ENCODE measurements around the gene TCERG1L.

Gene TCERG1L

DNA sequence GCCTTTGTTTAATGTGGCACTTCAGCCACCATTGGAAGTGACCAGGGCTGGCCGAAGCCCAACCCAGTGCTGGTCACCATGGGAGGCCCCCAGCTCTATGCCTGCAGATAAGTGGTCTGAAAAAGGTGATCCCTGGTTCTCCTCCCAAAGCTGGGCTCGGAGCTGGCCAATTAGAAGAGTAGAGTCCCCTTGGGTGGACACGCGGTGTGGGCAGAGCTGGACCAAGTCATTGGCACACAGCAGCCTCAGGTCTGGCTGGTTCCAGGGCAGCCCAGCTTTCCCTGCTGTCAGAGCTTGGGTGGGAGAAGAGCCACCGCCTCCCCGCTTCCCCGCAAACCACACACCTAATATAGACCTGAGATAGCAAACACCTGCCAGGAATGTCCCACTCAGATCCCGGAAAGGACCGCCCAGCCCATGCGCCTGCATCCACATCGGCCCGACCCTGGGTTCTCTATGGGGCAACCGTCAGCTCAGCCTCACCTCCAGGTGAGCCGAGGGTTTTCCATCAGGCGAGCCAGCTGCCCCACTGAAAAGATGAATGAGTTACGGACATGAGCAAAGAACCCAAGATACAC lies 84.3 kb downstream of the TCERG1L start:
- DNase-seq (ENCODE audit: insufficient read length, low spot score) (no peak), FAIRE-seq (no peak)
- TF ChIP-seq POLR2A (IDR thresholded peaks at IDR 0.05; ENCODE audit: low read depth, low read length), result no peak

DNA sequence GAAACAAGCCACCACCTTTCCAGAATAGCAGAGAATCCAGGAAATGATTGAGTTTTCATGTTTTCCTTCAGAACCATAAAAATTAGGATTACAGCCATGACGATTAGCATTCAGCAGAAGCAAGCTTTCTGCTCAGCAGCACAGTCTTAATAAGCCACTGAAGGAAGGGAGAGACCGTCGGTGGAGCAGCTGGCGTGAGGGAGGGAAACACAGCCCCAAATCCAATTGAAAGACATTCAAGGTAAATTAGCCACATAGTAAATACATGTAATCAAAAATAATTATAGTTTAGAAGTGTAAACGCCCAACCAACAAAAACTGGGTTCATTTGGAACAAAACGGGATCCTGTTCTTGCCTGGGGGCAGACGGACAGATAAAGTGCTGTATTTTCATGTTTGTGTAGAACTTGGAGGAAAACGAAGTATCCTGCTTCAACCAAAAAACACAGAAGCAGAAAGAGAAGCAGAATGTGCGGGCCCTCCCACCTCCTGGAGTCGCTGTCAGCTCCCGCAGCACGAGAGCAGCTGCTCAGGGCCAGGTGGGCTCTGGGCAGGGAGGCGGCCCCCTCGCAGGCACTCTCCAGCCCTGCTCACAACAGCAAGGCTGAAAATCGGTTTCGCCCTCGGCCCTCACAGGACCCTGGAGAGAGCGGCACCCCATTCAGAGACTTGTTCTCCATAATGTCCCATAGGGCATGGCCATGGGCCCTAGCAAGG lies 84.9 kb downstream of the TCERG1L start:
- DNase-seq (ENCODE audit: insufficient read length, low spot score) (no peak), FAIRE-seq (no peak)
- no peak for TF ChIP-seq POLR2A (IDR thresholded peaks at IDR 0.05; ENCODE audit: low read depth, low read length)

DNA sequence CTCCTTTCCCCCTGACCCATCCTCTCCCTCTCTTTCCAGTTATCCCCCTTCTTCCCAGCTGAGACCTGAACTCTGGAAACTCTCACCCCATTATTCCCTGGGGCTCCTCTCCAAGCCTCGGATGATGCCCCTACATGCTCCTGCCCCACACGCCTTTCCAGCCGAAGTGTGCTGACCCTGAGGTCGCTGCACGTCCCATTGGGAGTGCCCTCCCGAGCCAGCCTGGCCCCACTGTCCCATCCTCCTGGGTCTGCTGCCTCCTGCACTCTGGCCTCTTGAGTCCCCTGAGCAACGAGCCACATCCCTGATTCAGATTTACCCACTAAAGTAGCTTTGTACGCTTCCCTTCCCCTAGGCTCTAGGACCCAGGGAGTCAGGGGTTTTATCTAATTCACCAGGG lies 87.4 kb downstream of the TCERG1L start:
- TF ChIP-seq POLR2A (IDR thresholded peaks at IDR 0.05; ENCODE audit: low read depth, low read length), result no peak
- FAIRE-seq (no peak), DNase-seq (ENCODE audit: insufficient read length, low spot score) (no peak)

DNA sequence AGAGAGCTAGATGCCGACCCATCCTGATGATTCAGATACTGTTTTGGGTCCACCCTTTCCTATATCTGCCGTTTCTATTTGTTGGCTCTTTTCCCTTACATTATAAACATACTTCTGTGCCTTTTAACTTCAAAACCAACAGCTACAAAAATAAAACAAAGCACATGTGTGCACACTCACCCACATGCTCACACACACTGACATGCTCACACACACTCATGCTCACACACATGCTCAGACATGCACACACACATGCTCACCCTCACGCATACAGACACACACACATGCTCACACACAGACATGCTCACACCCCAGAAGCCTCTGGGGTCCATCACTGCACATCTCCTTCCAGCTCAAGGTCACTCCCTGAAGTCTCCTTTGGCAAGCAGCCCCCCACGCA lies 88.1 kb downstream of the TCERG1L start:
- DNase-seq (ENCODE audit: insufficient read length, low spot score) (no peak), FAIRE-seq (no peak)
- TF ChIP-seq POLR2A (IDR thresholded peaks at IDR 0.05; ENCODE audit: low read depth, low read length), result no peak

DNA sequence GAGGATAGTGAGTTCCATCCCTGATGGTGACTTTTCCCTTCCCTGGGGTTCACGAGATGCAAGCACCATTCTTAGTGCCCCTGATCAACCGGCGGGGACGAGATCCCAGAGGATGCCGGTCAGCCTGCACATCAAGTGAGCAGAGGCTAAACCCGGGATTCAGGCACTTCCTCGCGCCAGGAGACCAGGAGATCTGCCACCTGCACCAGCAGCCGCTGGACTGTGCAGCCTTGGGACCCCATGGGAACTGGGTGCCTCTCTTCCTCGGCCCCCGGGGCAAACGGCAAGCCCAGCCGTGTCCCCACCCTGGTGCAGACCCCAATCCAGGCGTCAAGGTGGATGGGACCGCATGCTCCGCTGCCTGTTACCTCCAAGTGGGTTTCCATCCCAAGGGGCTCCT lies 88.5 kb downstream of the TCERG1L start:
- DNase-seq (ENCODE audit: insufficient read length, low spot score) (no peak), FAIRE-seq (no peak)
- TF ChIP-seq POLR2A (IDR thresholded peaks at IDR 0.05; ENCODE audit: low read depth, low read length), result no peak

DNA sequence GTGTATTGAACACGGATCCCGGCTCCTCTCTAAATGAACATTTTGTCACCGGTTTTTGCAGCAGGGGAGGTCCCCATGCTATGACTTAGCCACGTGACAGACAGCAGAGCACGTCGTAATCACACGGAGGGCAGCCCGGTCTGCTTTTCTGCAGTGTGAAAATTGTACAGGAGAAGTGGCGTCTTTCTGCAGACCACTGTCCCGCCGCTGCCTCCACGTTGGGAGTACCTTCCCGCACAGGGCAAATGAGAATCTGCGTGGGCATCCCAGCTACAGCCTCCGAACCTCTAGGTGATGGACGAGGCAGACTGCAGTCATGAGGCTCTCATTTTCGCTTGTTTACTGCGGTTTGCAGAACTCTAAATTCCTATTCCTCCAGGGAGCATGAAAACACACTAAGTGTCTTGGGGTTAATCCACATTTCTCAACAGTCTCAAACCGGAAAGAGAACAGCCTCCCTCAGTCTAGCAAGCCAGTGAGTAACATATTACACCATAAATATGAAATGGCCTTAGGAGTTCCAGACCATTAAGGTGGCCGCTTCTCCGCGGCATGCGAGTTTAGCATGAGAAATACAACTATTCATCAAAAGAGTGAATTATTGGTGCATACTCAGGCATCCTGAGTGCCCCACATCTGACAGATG lies 89.8 kb downstream of the TCERG1L start:
- no peak for FAIRE-seq
- no peak for DNase-seq (ENCODE audit: insufficient read length, low spot score)
- no peak for TF ChIP-seq POLR2A (IDR thresholded peaks at IDR 0.05; ENCODE audit: low read depth, low read length)

DNA sequence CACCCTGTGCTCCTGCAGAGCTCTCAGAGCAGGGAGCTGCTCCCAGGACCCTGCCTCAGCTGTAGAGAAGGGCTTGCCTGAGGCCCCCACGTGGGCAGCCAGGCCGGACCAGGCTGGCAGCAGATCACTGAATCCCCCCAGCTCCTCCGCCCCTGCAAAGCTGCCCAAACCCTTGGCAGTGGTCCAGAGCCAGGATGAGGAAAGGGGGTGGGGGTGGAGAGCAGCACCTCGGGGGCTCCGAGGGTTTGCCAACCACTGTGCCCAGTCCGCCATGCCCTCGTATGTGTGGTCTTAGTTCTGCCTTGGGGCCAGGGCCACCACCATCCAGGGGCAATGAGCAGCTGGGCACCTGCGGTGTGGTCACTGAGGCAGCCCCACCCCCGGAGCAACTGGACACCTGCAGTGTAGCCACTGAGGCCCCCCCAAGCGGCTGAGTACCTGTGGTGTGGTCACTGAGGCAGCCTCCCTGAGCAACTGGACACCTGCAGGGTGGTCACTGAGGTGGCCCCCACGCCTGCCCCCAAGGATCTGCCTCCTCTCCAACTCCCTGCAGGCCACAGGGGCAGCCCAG lies 90.8 kb downstream of the TCERG1L start:
- no peak for TF ChIP-seq POLR2A (IDR thresholded peaks at IDR 0.05; ENCODE audit: low read depth, low read length)
- DNase-seq (ENCODE audit: insufficient read length, low spot score) (no peak), FAIRE-seq (no peak)

DNA sequence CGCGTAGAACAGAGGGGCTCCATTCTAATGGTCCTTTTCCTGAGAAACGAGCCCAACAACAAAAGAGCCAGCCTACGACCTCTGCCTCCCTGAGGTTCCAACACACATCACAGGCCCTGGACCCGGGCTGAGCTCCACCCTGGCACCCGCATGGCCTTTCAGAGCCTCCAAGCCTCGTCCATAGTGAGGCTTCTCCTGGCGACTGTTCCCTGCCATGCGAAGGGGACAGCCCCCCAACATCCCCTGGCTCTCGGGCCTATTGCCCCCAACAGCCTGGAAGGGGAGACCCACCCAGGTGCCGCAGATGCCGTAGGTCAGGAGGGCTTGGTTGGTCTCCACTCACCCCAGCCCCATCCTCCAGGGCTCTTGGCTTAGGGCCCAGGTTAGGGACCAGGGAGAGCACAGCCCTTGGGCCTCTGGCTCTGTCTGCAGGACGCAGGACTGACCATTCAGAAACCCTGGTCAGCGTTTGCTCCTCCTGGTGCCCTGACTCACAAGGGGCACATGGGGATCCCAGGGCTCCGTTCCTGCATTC lies 91.5 kb downstream of the TCERG1L start:
- DNase-seq (ENCODE audit: insufficient read length, low spot score), result no peak
- FAIRE-seq, result no peak

DNA sequence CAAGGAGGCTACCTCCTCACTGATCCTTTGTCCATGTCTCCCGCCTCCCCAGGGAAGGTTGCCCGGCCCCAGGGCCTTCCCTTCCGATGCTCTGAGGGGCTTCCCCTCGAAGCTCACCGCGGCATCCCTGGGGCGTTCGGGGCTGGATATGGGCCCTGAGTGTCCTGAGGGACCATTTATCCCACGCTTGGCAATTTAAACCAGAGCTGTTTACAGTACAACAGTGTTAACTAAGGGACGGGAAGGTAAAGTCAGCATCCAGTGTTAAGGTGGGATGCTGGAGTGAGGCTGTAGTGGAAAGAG lies 92.0 kb downstream of the TCERG1L start:
- no peak for TF ChIP-seq POLR2A (IDR thresholded peaks at IDR 0.05; ENCODE audit: low read depth, low read length)
- no peak for FAIRE-seq
- no peak for DNase-seq (ENCODE audit: insufficient read length, low spot score)

More for the DNA sequence above, 91.5 kb downstream of the TCERG1L start:
- no peak for TF ChIP-seq POLR2A (IDR thresholded peaks at IDR 0.05; ENCODE audit: low read depth, low read length)

DNA sequence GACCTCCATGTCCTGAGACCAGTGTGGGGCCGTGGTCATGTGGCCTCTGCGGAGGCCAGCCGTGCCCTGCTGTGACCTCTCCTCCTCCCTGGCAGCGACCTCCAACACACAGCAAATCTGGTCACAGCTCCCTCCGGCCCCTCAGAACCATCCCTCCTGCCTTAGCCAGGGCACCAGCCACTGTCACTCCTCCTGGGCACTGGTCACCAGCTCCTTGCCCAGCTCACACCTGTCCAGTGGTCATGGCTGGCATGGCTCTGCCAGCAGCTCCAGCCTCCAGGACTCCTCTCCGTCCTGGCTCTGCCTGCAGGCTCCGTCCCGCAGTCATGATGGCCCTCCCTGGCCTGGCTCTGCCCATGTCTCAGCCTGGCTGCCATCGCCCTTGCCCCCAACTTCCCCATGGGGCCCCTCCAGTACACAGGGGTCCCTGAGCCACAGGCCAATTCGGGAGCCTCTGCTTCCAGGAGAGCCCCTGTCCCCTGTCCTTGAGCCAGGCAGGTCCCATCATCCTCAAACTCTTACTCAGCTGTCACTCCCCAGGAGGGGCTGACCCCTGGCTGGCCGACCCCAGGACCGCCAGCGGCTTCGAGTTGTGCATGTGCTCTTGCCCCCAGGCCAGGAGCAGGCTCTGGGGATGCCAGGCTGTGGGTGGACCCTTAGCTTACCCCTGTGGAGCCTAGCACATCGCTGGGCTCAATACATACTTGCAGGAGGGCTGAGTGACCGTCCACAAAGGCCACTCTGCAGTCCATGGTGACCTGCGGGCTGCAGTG lies 92.5 kb downstream of the TCERG1L start:
- TF ChIP-seq POLR2A (IDR thresholded peaks at IDR 0.05; ENCODE audit: low read depth, low read length), result no peak
- DNase-seq (ENCODE audit: insufficient read length, low spot score) (no peak), FAIRE-seq (no peak)

DNA sequence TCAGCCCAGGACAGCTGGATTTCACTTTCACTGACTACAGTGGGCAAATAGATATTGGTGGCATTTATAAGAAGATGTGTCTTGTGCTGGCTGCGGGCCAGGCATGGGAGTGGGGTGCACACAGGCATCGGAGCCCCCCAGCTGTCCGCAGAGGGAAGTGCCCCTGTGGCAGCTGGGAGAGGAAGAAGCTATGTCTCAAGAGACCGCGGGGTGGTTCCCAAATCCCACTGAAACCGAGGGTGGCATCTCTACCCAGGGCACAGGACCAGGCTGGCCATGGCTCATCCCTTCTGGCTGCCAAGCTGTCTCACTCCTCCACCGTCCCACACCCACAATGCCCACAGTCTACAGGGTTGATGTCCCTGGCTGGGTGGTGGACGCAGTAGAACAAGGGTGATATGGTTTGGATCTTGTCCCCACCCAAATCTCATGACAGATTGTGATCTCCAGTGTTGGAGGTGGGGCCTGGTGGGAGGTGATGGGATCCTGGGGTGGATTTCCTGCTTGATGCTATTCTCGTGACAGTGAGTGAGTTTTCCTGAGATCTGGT lies 94.8 kb downstream of the TCERG1L start:
- FAIRE-seq (no peak), DNase-seq (ENCODE audit: insufficient read length, low spot score) (no peak)
- TF ChIP-seq POLR2A (IDR thresholded peaks at IDR 0.05; ENCODE audit: low read depth, low read length), result no peak

DNA sequence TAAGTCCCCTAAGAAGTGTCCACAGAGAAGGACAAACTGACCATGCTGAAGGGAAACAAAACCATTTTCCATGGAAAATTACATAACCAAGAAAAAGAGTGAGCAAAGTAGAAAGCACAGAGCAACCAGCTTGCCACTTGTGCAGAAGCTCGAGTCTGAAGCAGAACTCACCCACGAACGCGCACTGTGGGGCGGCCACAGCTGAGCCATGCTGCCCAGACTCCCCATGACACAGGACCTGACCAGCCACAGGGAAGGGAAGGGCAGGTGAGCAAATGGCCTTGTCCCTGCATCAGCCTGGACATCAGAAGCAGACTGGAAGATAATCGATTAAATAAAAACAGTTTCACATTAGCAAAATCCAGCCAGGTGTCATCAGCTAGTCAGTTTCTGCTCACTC lies 95.7 kb downstream of the TCERG1L start:
- TF ChIP-seq POLR2A (IDR thresholded peaks at IDR 0.05; ENCODE audit: low read depth, low read length), result no peak
- FAIRE-seq, result no peak

DNA sequence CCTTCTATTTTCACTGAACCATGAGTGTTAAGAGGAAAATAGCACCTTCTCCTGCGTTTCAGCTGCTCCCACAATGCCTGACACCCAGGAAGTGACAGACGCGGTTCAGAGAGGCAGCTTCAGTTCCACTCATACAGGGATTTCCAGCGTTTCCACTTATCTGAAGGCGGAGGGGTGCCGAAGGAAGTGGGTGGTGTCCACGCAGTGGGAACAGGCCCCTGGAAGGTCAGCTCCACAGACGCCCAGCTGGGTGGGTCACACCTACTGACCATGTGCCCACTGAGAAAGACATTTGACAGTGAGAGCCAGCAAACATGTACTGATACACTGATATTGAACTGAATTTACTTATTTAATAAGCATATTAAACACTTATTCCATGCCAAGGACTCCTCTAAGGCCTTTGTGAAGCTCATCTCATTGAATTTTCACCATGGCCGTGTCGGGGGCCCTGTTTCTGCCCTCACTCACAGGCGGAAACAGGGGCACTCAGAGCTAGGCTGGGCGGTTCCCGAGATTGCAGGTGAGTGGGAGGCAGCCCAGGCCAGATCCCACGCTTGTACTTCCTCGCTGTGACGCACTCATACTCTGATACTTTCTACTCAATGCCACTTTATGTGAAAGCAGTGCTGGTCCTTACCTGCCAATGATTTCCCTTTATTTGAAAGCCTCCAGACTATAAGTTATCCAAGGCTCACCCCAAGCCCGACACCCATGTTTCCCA lies 96.8 kb downstream of the TCERG1L start:
- DNase-seq (ENCODE audit: insufficient read length, low spot score) (no peak), FAIRE-seq (no peak)
- TF ChIP-seq POLR2A (IDR thresholded peaks at IDR 0.05; ENCODE audit: low read depth, low read length), result no peak

More for the DNA sequence above, 95.7 kb downstream of the TCERG1L start:
- no peak for DNase-seq (ENCODE audit: insufficient read length, low spot score)
